ENCODE measurements around the gene SLCO4C1. TPM values are rescaled to one million over a fixed set of nuclear protein-coding genes. Genes with fewer than 3 reads are reported as not detected.

SLCO4C1 gene
- total RNA-seq, 1 experiment from 2014 or later: not detected

DNA sequence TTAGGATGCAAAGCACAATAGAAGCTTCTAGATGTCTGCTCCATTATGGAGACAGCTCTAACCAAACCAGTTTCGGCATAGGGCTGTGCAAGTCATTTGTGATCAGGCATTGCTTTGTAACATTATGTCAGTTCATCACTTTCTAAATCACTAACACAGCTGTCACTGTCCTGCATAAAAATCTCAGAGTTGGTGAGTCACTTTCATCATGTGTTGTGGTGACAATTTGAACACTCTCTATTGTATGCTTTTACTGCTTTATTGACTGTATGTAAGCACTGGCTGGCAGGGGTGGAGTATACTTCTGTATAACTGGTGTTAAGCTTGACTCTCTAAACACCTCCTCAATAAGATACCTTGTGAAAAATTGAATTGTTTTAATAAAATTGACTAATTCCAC lies 77.9 kb downstream of the SLCO4C1 start:
- no peaks in the 10 kb centered on the region for H3K27me3 Mint-ChIP-seq (ENCODE audit: insufficient read depth, unreplicated experiment)
- no peaks in the 10 kb centered on the region for H3K36me3 Mint-ChIP-seq (ENCODE audit: insufficient read depth, unreplicated experiment)
- intact Hi-C loops (cut with micrococcal nuclease): no loop called here
- H3K9me3 Mint-ChIP-seq (ENCODE audit: unreplicated experiment): no peaks in the 10 kb centered on the region
- no peak overlapping the region for H3K4me3 Mint-ChIP-seq (ENCODE audit: unreplicated experiment)
- POLR2A ChIA-PET: no interaction called here
- no TSS peak for BruUV-seq (replicated peaks)
- TF ChIP-seq, protein P1, sequence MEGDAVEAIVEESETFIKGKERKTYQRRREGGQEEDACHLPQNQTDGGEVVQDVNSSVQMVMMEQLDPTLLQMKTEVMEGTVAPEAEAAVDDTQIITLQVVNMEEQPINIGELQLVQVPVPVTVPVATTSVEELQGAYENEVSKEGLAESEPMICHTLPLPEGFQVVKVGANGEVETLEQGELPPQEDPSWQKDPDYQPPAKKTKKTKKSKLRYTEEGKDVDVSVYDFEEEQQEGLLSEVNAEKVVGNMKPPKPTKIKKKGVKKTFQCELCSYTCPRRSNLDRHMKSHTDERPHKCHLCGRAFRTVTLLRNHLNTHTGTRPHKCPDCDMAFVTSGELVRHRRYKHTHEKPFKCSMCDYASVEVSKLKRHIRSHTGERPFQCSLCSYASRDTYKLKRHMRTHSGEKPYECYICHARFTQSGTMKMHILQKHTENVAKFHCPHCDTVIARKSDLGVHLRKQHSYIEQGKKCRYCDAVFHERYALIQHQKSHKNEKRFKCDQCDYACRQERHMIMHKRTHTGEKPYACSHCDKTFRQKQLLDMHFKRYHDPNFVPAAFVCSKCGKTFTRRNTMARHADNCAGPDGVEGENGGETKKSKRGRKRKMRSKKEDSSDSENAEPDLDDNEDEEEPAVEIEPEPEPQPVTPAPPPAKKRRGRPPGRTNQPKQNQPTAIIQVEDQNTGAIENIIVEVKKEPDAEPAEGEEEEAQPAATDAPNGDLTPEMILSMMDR (IDR thresholded peaks at IDR 0.05; ENCODE audit: unreplicated experiment): no peak
- H3K4me1 Mint-ChIP-seq (ENCODE audit: insufficient read depth, unreplicated experiment): no peaks in the 10 kb centered on the region
- H3K27ac Mint-ChIP-seq (ENCODE audit: low read depth, unreplicated experiment): no peak overlapping the region
- DNase-seq (ENCODE audit: unreplicated experiment): no peak
- CTCF ChIA-PET: interaction anchor here (0.6 to 0.7 kb wide), 2 partner anchors 276 to 317 kb away, joined by 3 to 4 read pairs; no protein-coding TSS in a partner anchor

DNA sequence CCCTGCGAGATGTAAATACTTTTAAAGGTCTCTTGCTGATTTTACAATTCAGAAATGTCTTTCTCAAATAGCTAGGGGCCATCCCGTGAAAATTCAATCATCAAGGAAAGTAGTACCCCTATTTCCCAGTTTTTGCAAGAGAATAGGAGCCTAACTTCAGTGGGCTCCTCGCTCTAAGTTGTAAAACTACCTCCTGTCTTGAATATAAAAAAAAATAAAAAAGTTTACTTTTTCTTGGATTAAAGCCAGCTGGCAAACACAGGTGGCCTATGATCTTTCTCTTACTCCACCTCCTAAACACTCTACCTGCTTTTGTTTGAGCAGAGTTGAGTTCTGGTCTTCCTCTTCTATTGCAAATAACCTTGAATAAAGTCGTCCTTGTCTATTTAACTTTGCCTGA lies 79.4 kb downstream of the SLCO4C1 start:
- POLR2A ChIA-PET: interaction anchor here (1.2 kb wide), 1 partner anchor 15 kb away, joined by 3 read pairs; no protein-coding TSS in a partner anchor
- TF ChIP-seq, protein P1 (IDR thresholded peaks at IDR 0.05; ENCODE audit: unreplicated experiment): no peak
- BruUV-seq (replicated peaks): no TSS peak
- DNase-seq (ENCODE audit: unreplicated experiment): no peak
- H3K4me1 Mint-ChIP-seq (ENCODE audit: insufficient read depth, unreplicated experiment): no peaks in the 10 kb centered on the region
- H3K9me3 Mint-ChIP-seq (ENCODE audit: unreplicated experiment): no peaks in the 10 kb centered on the region
- intact Hi-C loops (cut with micrococcal nuclease): no loop called here
- no peaks in the 10 kb centered on the region for H3K36me3 Mint-ChIP-seq (ENCODE audit: insufficient read depth, unreplicated experiment)
- H3K4me3 Mint-ChIP-seq (ENCODE audit: unreplicated experiment): no peak overlapping the region
- CTCF ChIA-PET: interaction anchor here (1.1 kb wide), 1 partner anchor 537 kb away, joined by 3 read pairs; no protein-coding TSS in a partner anchor
- H3K27me3 Mint-ChIP-seq (ENCODE audit: insufficient read depth, unreplicated experiment): no peaks in the 10 kb centered on the region
- H3K27ac Mint-ChIP-seq (ENCODE audit: low read depth, unreplicated experiment): no peak overlapping the region

DNA sequence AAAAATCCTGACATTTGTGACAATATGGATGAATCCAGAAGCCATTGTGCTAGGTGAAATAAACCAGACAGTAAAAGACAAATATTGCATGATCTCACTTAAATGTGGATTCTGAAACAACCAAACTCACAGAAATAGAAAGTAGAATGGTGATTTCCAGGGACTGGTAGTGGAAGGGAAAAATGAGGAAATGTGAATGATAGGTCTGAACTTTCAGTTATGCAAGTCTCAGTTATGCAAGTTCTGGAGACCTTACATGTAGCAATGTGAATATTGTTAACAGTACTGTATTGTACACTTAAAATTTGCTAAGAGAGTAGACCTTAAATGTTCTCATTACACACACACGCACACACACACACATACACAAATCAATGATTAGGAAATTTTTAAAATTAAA lies 84.9 kb downstream of the SLCO4C1 start:
- Mint-ChIP-seq H3K4me1 (ENCODE audit: insufficient read depth, unreplicated experiment) (no peaks in the 10 kb centered on the region), H3K27me3 (ENCODE audit: insufficient read depth, unreplicated experiment) (no peaks in the 10 kb centered on the region), H3K27ac (ENCODE audit: low read depth, unreplicated experiment) (no peak overlapping the region), H3K36me3 (ENCODE audit: insufficient read depth, unreplicated experiment) (no peaks in the 10 kb centered on the region), H3K9me3 (ENCODE audit: unreplicated experiment) (no peaks in the 10 kb centered on the region), H3K4me3 (ENCODE audit: unreplicated experiment) (no peak overlapping the region)
- CTCF ChIA-PET: interaction anchor here (1.2 kb wide), 1 partner anchor 22 kb away, joined by 3 read pairs; no protein-coding TSS in a partner anchor
- no peak for DNase-seq (ENCODE audit: unreplicated experiment)
- POLR2A ChIA-PET: no interaction called here
- BruUV-seq (replicated peaks): no TSS peak
- TF ChIP-seq, protein P1 (IDR thresholded peaks at IDR 0.05; ENCODE audit: unreplicated experiment): no peak
- intact Hi-C loops (cut with micrococcal nuclease): no loop called here

- Mint-ChIP-seq H3K9me3 (ENCODE audit: unreplicated experiment) (peaks cover under 1% of the 10 kb centered on the region), H3K27ac (ENCODE audit: low read depth, unreplicated experiment) (no peak overlapping the region), H3K4me1 (ENCODE audit: insufficient read depth, unreplicated experiment) (no peaks in the 10 kb centered on the region), H3K36me3 (ENCODE audit: insufficient read depth, unreplicated experiment) (no peaks in the 10 kb centered on the region), H3K27me3 (ENCODE audit: insufficient read depth, unreplicated experiment) (no peaks in the 10 kb centered on the region), H3K4me3 (ENCODE audit: unreplicated experiment) (no peak overlapping the region)
- intact Hi-C loops (cut with micrococcal nuclease): no loop called here
- ChIA-PET CTCF (no interaction called here), POLR2A (no interaction called here)
- TF ChIP-seq, protein P1 (IDR thresholded peaks at IDR 0.05; ENCODE audit: unreplicated experiment): no peak
- no TSS peak for BruUV-seq (replicated peaks)
- no peak for DNase-seq (ENCODE audit: unreplicated experiment)
Observed at GRCh38 chr5:102200861-102201260, 95.2 kb downstream of the SLCO4C1 start.
